ENCODE results near the gene LSM2. TPM values are rescaled to one million over a fixed set of nuclear protein-coding genes. Genes with fewer than 3 reads are reported as not detected.

Gene LSM2
- polyA plus RNA-seq, 1 donor (not counting 4 experiments of a cell fraction or from before 2014, with no cell fraction given), result 46.5 TPM

- Histone ChIP-seq H3K4me2 (ENCODE audit: control insufficient read depth, extremely low read depth, insufficient read depth, low read depth, low read length) (no peak overlapping the region), H3K36me3 (ENCODE audit: control insufficient read depth in 2 of 2, extremely low read depth in 1 of 2, insufficient read depth in 2 of 2, low read length in 2 of 2) (peaks cover 0 to 2% of the 10 kb centered on the region in 2 experiments), H3K79me2 (ENCODE audit: control insufficient read depth, insufficient read depth, low read length) (no peaks in the 10 kb centered on the region), H3K9me1 (ENCODE audit: control insufficient read depth, extremely low read depth, insufficient read depth, low read length) (no peaks in the 10 kb centered on the region), H2AFZ (ENCODE audit: control insufficient read depth, low read length) (no peak overlapping the region), H3K9ac (ENCODE audit: control insufficient read depth, extremely low read depth, insufficient read depth, low read length) (no peak overlapping the region), H3K27me3 (ENCODE audit: control insufficient read depth, extremely low read depth, insufficient read depth, low read length) (no peaks in the 10 kb centered on the region), H3K27ac (ENCODE audit: control insufficient read depth, insufficient read depth, low read length) (no peak overlapping the region), H3K4me3 (ENCODE audit: control insufficient read depth in 2 of 3, extremely low read depth in 1 of 3, insufficient read depth in 2 of 3, low read depth in 1 of 3, low read length in 3 of 3) (no peak overlapping the region), H3K9me3 (ENCODE audit: control insufficient read depth, low read depth, low read length) (no peaks in the 10 kb centered on the region), H3K4me1 (ENCODE audit: control insufficient read depth, extremely low read depth, insufficient read depth, low read length) (no peaks in the 10 kb centered on the region), H4K20me1 (ENCODE audit: control insufficient read depth, extremely low read depth, insufficient read depth, low read length) (no peaks in the 10 kb centered on the region)
- DNase-seq (ENCODE audit: low read depth, low spot score) (no peak), FAIRE-seq (no peak)
- dilution Hi-C loops (cut with MboI; ENCODE audit: extremely low pct_ligation_motif_present, low sequenced_read_pairs), result no loop called here
- TF ChIP-seq CTCF (optimal IDR thresholded peaks at IDR 0.05 in 1 of 3, IDR thresholded peaks at IDR 0.05 in 1 of 3, conservative IDR thresholded peaks at IDR 0.05 in 1 of 3; ENCODE audit: extremely low read depth in 1 of 3, insufficient read depth in 2 of 3, low read length in 3 of 3) (no peak), EZH2 (IDR thresholded peaks at IDR 0.05; ENCODE audit: low read length) (no peak)
Measured at GRCh38 chr6:31851485-31851832, 44.7 kb upstream of the LSM2 start.

DNA sequence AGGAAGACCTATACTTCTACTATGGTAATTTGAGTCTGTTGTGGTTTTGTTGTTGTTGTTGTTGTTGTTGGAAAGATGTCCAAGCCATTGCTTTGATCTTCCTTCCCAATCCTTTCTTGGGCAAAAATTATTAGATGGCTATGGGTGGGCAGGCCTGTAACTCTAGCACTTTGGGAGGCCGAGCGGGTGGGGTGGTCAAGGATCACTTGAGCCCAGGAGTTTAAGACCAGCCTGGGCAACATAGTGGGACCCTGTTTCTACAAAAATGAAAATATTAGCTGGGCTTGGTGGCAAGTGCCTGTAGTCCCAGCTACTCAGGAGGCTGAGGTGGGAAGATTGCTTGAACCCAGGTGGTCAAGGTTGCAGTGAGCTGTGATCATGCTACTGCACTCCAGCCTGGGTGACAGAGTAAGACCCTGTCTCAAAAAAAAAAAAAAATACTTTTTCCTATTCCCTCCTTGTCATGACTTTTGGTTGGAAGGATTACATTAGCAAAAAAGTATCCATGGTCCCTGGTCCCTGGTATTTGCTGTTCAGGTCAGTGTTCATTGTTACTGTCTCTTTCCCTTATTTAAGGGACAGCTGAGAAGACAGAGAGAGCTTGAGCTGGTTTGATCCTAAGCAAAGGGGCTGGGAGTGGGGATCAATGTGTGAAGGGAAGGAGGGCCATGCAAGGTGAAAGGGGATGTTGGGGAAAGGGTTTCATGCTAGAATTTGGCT is 44.2 kb upstream of the LSM2 start:
- no peaks in the 10 kb centered on the region for H3K27me3 ChIP-seq (ENCODE audit: control insufficient read depth, extremely low read depth, insufficient read depth, low read length)
- no peak for FAIRE-seq
- dilution Hi-C loops (cut with MboI; ENCODE audit: extremely low pct_ligation_motif_present, low sequenced_read_pairs), result no loop called here

More for the DNA sequence above, 44.2 kb upstream of the LSM2 start:
- H3K4me3 ChIP-seq (ENCODE audit: control insufficient read depth in 2 of 3, extremely low read depth in 1 of 3, insufficient read depth in 2 of 3, low read depth in 1 of 3, low read length in 3 of 3), result no peak overlapping the region
- no peak for DNase-seq (ENCODE audit: low read depth, low spot score)
- H3K4me1 ChIP-seq (ENCODE audit: control insufficient read depth, extremely low read depth, insufficient read depth, low read length), result no peaks in the 10 kb centered on the region
- H3K4me2 ChIP-seq (ENCODE audit: control insufficient read depth, extremely low read depth, insufficient read depth, low read depth, low read length), result no peak overlapping the region
- no peak overlapping the region for H3K9ac ChIP-seq (ENCODE audit: control insufficient read depth, extremely low read depth, insufficient read depth, low read length)
- no peaks in the 10 kb centered on the region for H3K9me1 ChIP-seq (ENCODE audit: control insufficient read depth, extremely low read depth, insufficient read depth, low read length)
- TF ChIP-seq CTCF (optimal IDR thresholded peaks at IDR 0.05 in 1 of 3, IDR thresholded peaks at IDR 0.05 in 1 of 3, conservative IDR thresholded peaks at IDR 0.05 in 1 of 3; ENCODE audit: extremely low read depth in 1 of 3, insufficient read depth in 2 of 3, low read length in 3 of 3) (no peak), EZH2 (IDR thresholded peaks at IDR 0.05; ENCODE audit: low read length) (no peak)
- no peaks in the 10 kb centered on the region for H3K79me2 ChIP-seq (ENCODE audit: control insufficient read depth, insufficient read depth, low read length)
- H4K20me1 ChIP-seq (ENCODE audit: control insufficient read depth, extremely low read depth, insufficient read depth, low read length), result no peaks in the 10 kb centered on the region
- no peak overlapping the region for H3K27ac ChIP-seq (ENCODE audit: control insufficient read depth, insufficient read depth, low read length)
- H3K36me3 ChIP-seq (ENCODE audit: control insufficient read depth in 2 of 2, extremely low read depth in 1 of 2, insufficient read depth in 2 of 2, low read length in 2 of 2), result peaks cover 0 to 2% of the 10 kb centered on the region in 2 experiments
- H2AFZ ChIP-seq (ENCODE audit: control insufficient read depth, low read length), result no peak overlapping the region
- no peaks in the 10 kb centered on the region for H3K9me3 ChIP-seq (ENCODE audit: control insufficient read depth, low read depth, low read length)
